CD4-positive, alpha-beta T cell (primary cell): ENCODE results near the gene L3MBTL1. TPM values are rescaled to one million over a fixed set of nuclear protein-coding genes. Genes with fewer than 3 reads are reported as not detected.

Experiments used
- ATAC-seq: fragments of 200-7000 bp; cut with Tn5 transposase; one replicate; pipeline ENCODE4 v1.10.0; 2022; ENCODE audit warnings: mild to moderate bottlenecking; ENCODE audit not compliant: poor library complexity
- CTCF ChIA-PET: fragments of 350-600 bp; sonication (Branson Sonifier 250); formaldehyde crosslinking; loops from one replicate; lab custom pipeline; 2021; ENCODE audit warnings: antibody characterized with exemption, inconsistent platforms; lab: Charles Lee
- POLR2A ChIA-PET: fragments of 350-600 bp; sonication (Branson Sonifier 250); formaldehyde crosslinking; loops from one replicate; lab custom pipeline; 2021; ENCODE audit warnings: antibody characterized with exemption, inconsistent platforms; lab: Charles Lee
- DNase-seq, 14 experiments: peaks; one replicate each; pipeline ENCODE4 v3.0.0-alpha.2; 2013 to 2020; ENCODE audit warnings: mixed read lengths in 2 of 14
- H3K27ac ChIP-seq, 2 donors: one replicate each; pipeline versions ENCODE4 v1.5.1 to v1.7.0; 2013; ENCODE audit warnings: low read length in 2 of 2, low read depth in 1 of 2, mild to moderate bottlenecking in 1 of 2
- H3K27me3 ChIP-seq, 2 experiments: 1 replicate in 1 of 2; 2 replicates in 1 of 2; pipeline versions ENCODE4 v1.6.1 to v1.7.0; 2013; ENCODE audit warnings: low read length in 2 of 2, control low read depth in 1 of 2, mild to moderate bottlenecking in 1 of 2, moderate library complexity in 1 of 2; ENCODE audit not compliant: insufficient read depth in 2 of 2, control insufficient read depth in 1 of 2
- H3K36me3 ChIP-seq: one replicate; pipeline ENCODE4 v1.6.1; 2013; ENCODE audit warnings: low read length, control low read depth; ENCODE audit not compliant: insufficient read depth
- H3K4me1 ChIP-seq: one replicate; pipeline ENCODE4 v1.6.1; 2013; ENCODE audit warnings: low read length, control low read depth; ENCODE audit not compliant: insufficient read depth
- H3K4me3 ChIP-seq: one replicate; pipeline ENCODE4 v1.5.1; 2013; ENCODE audit warnings: mild to moderate bottlenecking, low read length, moderate library complexity
- H3K9me3 ChIP-seq, 2 experiments: 1 replicate in 1 of 2; 2 replicates in 1 of 2; pipeline versions ENCODE4 v1.6.1 to v1.7.0; 2013; ENCODE audit warnings: low read length in 2 of 2, mild to moderate bottlenecking in 2 of 2, control low read depth in 1 of 2, moderate library complexity in 1 of 2; ENCODE audit not compliant: control insufficient read depth in 1 of 2, insufficient read depth in 1 of 2
- H3K27ac Mint-ChIP-seq: one replicate; pipeline ENCODE4 v1.8.0; 2020; ENCODE audit warnings: mixed read lengths
- H3K27me3 Mint-ChIP-seq: one replicate; pipeline ENCODE4 v1.8.0; 2021; ENCODE audit warnings: mixed read lengths
- H3K36me3 Mint-ChIP-seq: one replicate; pipeline ENCODE4 v1.8.0; 2021; ENCODE audit warnings: low read depth, mixed read lengths
- H3K4me1 Mint-ChIP-seq: one replicate; pipeline ENCODE4 v1.8.0; 2021; ENCODE audit warnings: low read depth, mixed read lengths
- H3K4me3 Mint-ChIP-seq: one replicate; pipeline ENCODE4 v1.8.0; 2020; ENCODE audit warnings: mild to moderate bottlenecking, mixed read lengths
- H3K9me3 Mint-ChIP-seq: one replicate; pipeline ENCODE4 v1.8.0; 2020; ENCODE audit warnings: mixed read lengths
- intact Hi-C, 2 experiments: fragments of 100-400 bp; cut with DNase I in 1 of 2; cut with micrococcal nuclease in 1 of 2; formaldehyde crosslinking; loops; one replicate each; pipeline versions ENCODE4 v1.15.1 to v1.9.0; 2023 to 2025; cut with DNase I, micrococcal nuclease
- total RNA-seq, 174 experiments: library from RNA in 2 of 174; stranded (reverse) in 2 of 174; gene quantifications; one replicate each; pipeline ENCODE4 v1.2.3 and lab custom pipeline; 2021 to 2026
- TF ChIP-seq, protein P1 (sequence below): fragments of 200-600 bp; IDR thresholded peaks from one replicate; pipeline ENCODE4 v1.8.0; 2022; ENCODE audit warnings: antibody characterized with exemption, mild to moderate bottlenecking

Gene L3MBTL1
- total RNA-seq, 2 experiments from 2014 or later, result 10.2 to 10.5 TPM

DNA sequence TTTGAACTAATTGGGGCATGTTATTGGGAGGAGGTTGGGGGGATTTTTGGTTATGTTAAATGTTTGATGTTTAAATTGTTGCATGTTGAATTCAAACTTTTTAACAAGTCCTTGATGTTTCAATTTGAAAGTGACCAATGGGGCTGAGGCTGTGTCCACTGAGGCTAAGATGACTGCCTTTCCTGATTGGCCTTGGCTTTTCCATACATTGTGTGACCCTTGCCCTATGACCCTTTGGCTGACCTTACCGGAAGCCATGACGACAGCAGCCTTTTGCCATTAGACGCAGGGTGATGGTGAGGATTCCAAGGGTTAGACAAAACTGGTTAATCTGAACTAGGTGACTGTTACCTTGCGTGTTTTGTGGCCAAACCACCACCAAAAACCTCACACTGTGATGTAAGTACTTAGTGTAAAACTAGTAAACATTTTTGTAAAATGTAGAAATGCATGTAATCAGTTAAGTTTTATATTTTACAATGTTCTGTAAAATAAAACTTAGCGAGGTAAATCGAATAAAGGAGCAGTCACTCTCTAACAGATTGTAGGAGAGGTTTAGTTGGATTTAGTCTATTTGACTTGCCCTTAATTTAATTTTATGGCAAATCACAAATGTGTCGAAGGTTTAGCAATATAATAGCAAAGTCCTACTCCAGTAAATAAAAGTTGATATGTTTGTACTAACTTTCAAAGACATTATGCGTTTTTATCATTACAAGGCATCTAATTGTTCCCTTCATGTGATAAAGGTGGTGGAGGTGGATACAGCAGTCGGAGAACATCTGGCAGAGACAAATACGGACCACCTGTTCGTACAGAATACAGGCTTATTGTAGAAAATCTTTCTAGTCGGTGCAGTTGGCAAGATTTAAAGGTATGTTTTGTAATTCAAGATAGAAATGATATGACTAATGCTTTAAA lies 48.2 kb upstream of the L3MBTL1 start:
- H3K27me3 Mint-ChIP-seq, result peaks cover 1% of the 10 kb centered on the region
- no peaks in the 10 kb centered on the region for H3K9me3 ChIP-seq
- peaks cover 18% of the 10 kb centered on the region for H3K4me1 ChIP-seq
- TF ChIP-seq, protein P1, sequence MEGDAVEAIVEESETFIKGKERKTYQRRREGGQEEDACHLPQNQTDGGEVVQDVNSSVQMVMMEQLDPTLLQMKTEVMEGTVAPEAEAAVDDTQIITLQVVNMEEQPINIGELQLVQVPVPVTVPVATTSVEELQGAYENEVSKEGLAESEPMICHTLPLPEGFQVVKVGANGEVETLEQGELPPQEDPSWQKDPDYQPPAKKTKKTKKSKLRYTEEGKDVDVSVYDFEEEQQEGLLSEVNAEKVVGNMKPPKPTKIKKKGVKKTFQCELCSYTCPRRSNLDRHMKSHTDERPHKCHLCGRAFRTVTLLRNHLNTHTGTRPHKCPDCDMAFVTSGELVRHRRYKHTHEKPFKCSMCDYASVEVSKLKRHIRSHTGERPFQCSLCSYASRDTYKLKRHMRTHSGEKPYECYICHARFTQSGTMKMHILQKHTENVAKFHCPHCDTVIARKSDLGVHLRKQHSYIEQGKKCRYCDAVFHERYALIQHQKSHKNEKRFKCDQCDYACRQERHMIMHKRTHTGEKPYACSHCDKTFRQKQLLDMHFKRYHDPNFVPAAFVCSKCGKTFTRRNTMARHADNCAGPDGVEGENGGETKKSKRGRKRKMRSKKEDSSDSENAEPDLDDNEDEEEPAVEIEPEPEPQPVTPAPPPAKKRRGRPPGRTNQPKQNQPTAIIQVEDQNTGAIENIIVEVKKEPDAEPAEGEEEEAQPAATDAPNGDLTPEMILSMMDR, result no peak
- H3K36me3 ChIP-seq, result peaks cover 54% of the 10 kb centered on the region
- H3K4me1 Mint-ChIP-seq, result peaks cover 53% of the 10 kb centered on the region
- no peaks in the 10 kb centered on the region for H3K27me3 ChIP-seq
- peak in 3 of 14 experiments; percentile 13 to 50 (median 31) for DNase-seq
- H3K27ac ChIP-seq, result peak overlapping the region in 1 of 2 donors; percentile 38
- H3K9me3 Mint-ChIP-seq, result no peaks in the 10 kb centered on the region
- H3K4me3 Mint-ChIP-seq, result peak overlapping the region; percentile 88
- H3K36me3 Mint-ChIP-seq, result peaks cover 66% of the 10 kb centered on the region
- peak overlapping the region; percentile 86 for H3K4me3 ChIP-seq
- ChIA-PET POLR2A (interaction anchor here (0.5 to 1.5 kb wide), 4 partner anchors 9 to 751 kb away, joined by 3 to 7 read pairs (median 4); partner anchors contain the start of genes IFT52 and OSER1), CTCF (no interaction called here)
- intact Hi-C loops, result loop anchor here (2.0 to 10.0 kb wide), 5 partner anchors 53 to 1844 kb away; partner anchors contain the start of genes CHD6 (in 1 of the 2), FITM2 (in 1 of the 2), IFT52 (in 1 of the 2) and YWHAB (in 1 of the 2)
- ATAC-seq, result no peak
- peak overlapping the region; percentile 95 for H3K27ac Mint-ChIP-seq

- Histone ChIP-seq H3K4me1 (peaks cover 18% of the 10 kb centered on the region), H3K27me3 (no peaks in the 10 kb centered on the region), H3K9me3 (no peaks in the 10 kb centered on the region), H3K36me3 (peaks cover 63% of the 10 kb centered on the region), H3K4me3 (no peak overlapping the region), H3K27ac (no peak overlapping the region)
- Mint-ChIP-seq H3K27me3 (no peaks in the 10 kb centered on the region), H3K9me3 (no peaks in the 10 kb centered on the region), H3K4me3 (peak overlapping the region; percentile 78), H3K4me1 (peaks cover 54% of the 10 kb centered on the region), H3K27ac (peak overlapping the region; percentile 95), H3K36me3 (peaks cover 76% of the 10 kb centered on the region)
- CTCF ChIA-PET, result no interaction called here
- intact Hi-C loops, result no loop called here
- TF ChIP-seq, protein P1, result no peak
- ATAC-seq (no peak), DNase-seq (no peak)
- POLR2A ChIA-PET, result no interaction called here
Observed at GRCh38 chr20:43460172-43460829, 47.2 kb upstream of the L3MBTL1 start.

DNA sequence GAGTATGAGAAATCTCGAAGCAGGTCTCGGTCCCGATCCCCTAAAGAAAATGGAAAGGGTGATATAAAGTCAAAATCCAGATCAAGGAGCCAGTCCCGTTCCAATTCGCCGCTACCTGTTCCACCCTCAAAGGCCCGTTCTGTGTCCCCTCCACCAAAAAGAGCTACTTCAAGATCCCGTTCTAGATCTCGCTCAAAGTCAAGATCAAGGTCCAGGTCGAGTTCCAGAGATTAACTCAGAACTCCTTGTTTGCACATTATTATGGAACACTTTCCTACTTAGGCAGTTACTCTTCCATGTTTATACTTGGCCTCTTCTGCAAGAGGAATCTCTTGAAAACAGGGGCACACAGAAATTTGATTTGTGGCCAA lies 46.7 kb upstream of the L3MBTL1 start:
- ATAC-seq (no peak), DNase-seq (no peak)
- POLR2A ChIA-PET, result interaction anchor here (0.9 kb wide), 1 partner anchor 130 kb away, joined by 3 read pairs; the partner anchor contains the start of gene IFT52
- H3K4me3 ChIP-seq, result no peak overlapping the region
- H3K27ac ChIP-seq, result no peak overlapping the region
- Mint-ChIP-seq H3K27ac (peak overlapping the region; percentile 95), H3K36me3 (peaks cover 81% of the 10 kb centered on the region), H3K4me1 (peaks cover 54% of the 10 kb centered on the region), H3K4me3 (peak overlapping the region; percentile 78), H3K9me3 (no peaks in the 10 kb centered on the region), H3K27me3 (no peaks in the 10 kb centered on the region)
- H3K4me1 ChIP-seq, result peaks cover 18% of the 10 kb centered on the region
- peaks cover 67% of the 10 kb centered on the region for H3K36me3 ChIP-seq
- CTCF ChIA-PET, result no interaction called here
- H3K27me3 ChIP-seq, result no peaks in the 10 kb centered on the region
- TF ChIP-seq, protein P1, result no peak
- H3K9me3 ChIP-seq, result no peaks in the 10 kb centered on the region
- intact Hi-C loops, result no loop called here
